ENCODE measurements around the gene SLC35B1.
A peak's percentile ranks its signal among the peaks of the same experiment; 100 is the strongest.
"Not testable (repeated sequence)": the region's sequence is repeated elsewhere in the genome, so short reads cannot be mapped to it uniquely, and the experiment has no call there.

SLC35B1 gene

DNA sequence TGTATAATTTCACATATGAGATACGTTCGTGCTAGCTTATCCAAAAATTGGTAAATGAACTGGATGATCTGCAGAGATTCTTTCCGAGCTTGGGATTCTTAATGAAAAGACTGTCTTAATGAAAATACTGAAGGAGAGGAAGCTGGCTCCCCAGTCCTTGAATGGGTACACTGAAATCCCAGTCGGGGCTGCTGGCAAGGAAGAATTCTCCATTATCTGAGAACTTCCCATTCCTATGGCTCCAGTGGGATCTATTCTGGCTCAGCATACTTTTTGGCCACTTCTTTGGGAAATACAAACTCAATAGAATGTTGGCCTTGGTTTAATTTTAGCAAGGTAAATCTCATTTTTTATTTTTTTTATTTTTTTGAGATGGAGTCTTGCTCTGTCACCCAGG is 23.7 kb upstream of the SLC35B1 start:
- DNase-seq, result no peak

DNA sequence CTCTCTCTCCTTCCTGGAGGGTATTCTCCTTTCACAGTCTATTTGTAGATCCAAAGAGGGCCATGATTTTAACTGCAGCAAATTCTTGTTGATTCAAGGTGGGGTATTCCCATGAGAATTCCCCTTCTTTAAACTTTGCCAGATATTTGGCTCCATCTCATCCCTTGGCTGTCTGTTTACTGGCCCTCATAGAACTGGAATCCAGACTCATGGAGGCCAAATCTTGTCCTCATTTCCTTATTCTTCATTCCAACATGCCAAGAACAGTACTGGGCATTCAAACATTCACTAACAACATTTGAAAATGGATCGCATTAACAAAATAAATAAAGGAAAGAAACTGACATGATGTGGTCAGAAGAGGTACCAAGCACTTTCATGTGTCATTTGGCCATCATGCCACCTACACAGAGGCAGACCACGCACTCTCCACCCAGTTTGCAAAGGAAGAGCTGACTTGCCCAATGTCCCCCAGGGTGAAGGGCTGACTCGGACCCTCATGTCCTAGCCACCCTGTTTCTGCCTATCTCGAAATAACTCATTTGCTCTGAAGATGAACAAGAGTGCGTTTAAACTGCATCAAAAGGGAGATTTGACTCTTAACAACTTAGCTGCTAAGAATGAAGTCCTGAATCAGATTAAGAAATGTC is 23.1 kb upstream of the SLC35B1 start:
- DNase-seq, result no peak

DNA sequence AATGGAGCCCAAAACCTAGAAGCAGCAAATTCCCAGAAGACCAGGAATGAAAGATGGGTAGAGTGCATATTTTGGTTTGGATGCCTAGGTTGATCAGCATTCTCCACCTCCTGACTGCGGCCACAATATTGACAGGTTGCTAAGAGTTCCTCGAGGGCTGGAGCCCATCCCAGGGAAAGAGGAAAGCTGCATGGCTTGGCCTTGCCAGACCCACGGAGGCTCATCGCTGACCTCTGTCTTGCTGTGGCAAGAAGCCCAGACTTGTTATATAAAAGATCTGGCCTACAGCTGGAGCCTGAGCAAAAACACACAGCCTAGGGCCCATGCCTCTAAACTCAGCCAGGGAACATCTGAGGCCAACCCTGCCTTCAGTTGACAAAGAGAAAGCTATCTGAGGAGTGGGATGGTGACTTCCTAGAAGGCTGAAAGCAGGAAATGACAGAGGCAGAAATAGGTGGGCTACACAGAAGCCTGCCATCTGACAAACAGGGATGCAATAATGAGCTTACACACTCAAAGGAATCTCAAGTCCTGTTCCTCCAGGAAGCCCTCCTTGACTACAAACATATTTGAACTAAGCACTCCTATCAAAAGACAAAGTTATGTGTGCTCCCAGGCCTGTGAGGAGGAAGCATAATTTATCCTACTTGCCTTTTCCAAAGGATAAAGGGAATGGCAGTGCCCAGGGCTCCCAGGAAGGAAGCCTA is 22.5 kb upstream of the SLC35B1 start:
- DNase-seq, result no peak

DNA sequence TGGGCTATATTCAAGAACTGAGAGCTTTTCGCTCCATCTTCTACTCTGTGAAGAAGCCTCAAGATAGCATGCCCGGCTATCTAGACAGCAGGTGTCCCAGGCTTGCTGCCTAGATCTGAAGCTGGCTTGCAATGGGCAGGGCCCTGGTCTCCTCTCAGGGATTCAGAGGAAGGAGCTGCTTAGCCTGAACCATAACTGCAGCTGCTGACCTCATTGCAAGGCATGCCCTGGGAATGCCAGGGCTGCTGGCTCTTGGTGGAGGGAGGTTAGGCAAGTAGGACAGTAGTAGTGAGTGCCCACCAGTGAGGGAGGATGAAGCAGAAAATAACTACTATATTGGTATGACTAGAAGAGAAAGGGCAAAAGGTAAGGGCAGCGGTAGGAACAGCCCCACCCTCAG is 21.3 kb upstream of the SLC35B1 start:
- DNase-seq, result no peak

DNA sequence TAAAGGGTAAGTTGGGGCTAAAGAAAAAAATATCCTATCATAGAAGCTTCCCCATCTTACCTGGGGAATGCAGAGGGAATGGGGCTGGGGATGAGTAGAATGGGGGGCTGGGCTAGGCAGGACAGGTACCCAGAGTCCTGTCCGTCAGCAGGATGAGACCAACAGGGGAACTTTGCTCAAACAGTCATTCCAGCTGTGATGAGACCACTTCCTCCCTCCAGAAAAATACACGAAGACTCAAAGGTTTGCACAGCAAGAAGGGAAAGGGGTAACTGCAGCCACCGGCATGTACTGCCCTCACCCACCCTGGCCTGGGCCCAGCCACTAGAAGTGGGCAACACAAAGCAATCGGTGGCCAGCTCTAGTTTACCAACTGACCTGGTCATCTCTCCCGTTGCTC is 20.7 kb upstream of the SLC35B1 start:
- no peak for DNase-seq

DNA sequence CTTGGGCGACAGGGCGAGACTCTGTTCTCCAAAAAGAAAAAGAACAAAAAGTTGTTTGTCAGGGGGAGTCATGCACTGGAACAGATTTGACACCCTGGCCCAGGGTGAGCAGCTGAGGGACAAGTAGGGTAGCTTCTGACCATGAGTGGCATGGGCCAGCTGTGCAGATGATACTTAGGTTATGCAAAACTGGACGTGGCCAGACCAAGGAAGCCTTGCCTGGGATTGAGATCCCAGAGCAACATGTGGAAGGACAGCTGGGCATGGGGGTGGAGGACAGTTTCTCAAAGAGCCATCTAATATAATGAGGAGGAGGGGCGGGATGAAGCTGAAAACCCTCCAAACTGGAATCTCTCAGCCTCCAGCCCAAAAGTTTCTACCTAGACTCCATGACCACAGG is 19.6 kb upstream of the SLC35B1 start:
- no peak for DNase-seq

DNA sequence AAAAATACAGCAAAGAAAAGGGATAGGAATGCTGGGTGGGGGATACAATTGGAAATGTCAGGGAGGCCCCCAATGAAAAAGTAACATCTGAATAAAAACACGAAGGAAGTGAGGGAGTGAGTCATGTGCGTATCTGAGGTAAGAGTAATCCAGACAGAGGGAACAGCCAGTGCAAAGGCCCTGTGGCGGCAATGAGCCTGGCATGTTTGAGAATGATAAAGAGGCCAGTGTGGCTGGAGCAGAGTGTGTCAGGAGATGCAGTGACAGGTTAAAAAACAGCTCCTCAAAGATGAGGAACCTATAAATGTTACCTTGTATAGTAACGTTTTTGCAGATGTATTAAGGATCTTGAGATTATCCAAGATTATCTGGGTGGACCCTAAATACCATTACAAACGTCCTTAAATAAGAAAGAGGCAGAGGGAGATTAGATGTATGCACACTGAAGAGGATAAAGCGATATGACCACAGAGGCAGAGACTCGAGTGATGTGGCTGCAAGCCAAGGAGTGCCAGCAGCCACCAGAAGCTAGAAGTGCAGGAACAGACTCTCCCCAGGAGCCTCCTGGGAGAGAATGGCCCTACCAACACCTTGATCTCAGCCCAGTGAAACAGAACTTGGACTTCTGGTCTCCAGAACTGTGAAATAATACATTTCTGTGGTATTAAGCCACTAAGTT is 17.8 kb upstream of the SLC35B1 start:
- no peak for DNase-seq

DNA sequence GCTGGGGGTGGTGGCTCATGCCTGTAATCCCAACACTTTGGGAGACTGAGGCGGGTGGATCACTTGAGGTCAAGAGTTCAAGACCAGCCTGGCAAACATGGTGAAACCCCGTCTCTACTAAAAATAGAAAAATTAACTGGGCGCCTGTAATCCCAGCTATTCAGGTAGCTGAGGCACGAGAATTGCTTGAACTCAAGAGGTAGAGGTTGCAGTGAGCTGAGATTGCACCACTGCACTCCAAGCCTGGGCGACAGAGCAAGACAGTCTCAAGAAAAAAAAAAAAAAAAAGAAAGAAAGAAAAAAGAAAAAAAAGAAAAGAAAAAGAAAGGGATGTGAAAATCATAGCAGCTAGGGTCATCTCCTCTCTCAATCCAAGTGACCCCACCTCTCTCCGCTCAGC is 16.8 kb upstream of the SLC35B1 start:
- not testable (repeated sequence) for DNase-seq

DNA sequence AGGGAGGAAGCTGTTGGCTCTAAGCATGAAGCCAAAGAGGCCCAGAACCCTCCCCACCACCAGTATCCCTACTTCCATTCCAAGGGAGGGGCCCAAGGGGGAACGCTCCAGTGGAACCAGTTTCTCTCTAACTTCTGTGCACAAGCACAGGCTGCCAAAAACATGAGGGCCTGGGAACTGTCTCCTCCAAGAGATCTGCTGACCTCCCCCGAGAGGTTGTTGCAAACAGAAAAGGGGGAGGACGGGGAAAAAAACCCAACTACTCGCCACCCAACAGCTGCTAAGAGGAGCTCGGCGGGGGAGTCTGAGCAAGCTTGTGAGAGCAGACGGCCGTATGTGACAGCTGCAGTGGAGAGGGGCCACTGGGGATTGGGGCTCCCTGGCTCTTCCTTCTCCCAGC is 15.7 kb upstream of the SLC35B1 start:
- no peak for DNase-seq

DNA sequence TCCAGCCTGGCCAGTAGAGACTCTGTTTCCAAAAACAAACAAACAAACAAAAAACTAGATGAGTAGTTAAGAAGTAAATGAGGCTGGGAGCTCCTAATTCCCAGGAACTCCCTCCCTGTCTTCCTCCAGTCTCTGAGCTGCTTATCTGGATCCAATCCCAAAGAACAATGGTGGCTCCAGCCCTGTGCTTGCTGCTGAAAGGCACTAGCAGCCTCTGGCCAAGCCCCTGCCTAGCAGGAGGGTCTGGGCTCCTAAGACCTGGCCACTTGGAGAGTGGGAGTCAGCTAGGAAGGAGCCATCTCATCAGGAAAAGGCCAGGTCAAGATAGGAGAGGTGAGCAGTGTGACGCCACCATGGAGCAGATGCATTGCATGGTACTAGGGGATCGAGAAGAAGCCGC is 14.3 kb upstream of the SLC35B1 start:
- DNase-seq, result no peak

DNA sequence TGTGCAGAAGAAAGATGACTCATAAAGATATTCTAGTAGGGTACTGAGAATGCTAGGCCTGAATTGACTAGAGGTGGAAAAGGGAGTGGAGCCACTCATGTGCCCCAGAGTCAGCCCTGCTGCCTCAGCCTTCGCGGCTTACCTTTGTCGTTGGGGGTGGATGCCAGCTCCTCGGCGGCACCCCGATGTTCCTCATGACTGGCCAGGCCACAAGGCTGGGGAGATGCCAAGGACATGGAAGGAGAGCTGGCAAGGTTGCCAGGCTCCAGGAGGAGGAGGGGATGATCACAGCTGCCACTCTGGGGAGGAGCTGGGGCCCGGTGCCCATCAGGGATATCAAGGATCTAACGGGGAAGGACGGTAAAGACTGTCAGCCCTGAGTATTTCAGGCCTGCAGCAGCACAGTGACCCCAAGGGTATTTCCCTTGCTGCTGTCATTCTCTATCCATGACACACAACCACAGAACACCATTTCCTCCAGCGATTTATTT is 9.7 kb upstream of the SLC35B1 start:
- DNase-seq, result no peak

DNA sequence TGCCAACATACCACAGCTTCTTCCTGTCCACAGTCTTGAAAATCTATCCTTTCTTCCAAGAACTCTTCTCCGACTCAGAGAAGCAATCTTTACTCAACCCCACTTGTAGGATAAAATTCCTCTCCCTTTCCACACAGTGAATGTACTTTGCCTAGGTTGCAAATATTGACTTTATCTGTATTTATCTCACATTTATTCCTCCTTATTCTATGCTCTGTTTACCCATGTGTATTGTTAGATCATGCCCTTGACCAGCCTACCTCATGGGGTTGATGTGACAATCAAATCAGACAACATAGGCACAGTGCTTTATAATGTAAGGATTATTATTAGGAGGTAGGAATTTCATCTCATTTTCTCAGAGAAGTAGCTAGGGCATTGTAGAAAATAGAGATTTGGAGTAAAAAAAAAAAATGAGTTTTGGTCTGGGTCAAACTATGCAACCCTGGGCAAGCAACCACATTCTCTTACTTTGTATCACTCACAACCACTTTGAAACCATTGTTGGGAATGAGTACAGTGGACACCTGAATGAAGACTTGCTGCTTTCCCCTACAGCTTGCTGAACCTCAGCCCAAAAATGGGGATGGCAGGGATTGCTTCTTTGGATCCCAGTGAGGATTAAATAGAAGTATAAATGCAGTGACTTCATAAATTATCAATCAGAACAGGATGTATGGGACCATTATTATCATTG is 9.1 kb upstream of the SLC35B1 start:
- no peak for DNase-seq

DNA sequence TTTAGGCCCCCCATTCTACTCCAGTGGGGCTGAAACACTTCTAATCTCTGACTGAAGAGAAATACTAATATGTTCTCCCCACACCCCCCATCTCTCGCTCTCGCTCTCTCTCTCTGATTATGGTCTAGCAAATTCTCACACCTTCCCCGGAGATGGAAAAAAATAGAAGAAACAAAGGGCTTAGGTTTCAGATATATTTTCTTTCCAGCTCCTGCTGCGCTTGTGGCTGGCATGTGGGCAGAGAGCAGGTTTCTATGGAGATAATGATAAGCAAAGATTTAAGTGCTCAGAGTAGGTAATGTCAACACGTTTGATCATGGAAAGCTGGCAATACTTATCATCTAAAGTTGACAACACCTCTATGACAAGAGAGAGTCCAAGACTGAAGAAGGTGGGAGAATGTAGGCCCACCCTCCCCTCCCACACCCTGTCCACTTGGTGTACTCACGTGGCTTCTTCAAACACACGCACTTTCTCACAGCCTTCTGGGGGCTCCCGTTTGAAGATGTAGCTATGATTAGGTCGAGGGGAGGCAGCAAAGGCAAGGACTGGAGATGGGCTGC is 8.0 kb upstream of the SLC35B1 start:
- no peak for DNase-seq

DNA sequence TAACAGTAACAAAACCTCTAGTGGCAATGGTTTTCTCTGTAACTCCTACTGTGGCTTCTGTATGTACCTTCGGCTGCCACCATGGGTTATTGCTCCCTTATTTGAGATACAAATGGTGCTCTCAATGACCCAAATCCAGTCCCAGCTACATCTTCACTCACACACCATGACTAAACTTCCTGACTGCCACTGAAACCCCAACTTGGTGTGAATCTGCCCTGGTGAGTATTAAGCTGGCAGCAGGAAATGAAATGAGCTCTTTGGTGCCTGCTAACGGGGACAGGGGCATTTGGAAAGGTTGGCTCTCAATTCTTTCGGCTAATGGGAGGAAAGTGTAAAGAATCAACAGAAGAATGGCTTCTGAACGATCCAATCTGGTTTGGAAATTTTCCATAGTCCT is 7.5 kb upstream of the SLC35B1 start:
- no peak for DNase-seq

DNA sequence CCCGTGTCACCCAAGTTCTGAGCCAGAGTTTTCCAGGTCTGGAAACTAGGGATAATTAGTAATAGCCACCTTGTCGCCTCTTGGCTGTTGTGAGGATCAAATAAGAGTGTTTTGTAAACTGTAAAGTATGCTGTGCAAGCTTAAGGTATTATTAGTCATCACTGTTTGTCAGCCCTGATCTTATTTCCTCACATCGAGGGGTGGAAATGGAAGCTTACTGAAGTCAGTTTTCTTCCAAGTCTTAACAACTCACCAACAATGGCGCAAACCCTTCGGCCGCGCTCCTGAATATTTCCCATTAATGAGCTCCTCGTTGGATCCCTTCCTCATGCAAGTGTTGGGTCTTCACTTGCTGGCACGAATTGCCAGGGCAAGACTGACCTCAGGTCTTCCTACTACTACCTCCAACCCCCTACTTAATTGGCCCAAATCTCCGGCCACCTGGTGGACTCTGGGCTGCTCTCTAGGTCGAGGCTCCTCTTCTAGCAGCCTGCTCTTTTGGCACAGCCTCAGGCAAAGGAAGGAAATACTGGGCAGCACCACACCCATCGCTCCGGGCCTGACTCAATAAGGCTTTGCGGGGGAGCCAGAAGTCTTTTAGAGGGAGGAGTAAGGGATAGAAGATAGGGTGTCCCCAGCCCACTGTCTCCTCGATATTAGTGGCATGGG is 885 bp upstream of the SLC35B1 start:
- DNase-seq, result no peak

DNA sequence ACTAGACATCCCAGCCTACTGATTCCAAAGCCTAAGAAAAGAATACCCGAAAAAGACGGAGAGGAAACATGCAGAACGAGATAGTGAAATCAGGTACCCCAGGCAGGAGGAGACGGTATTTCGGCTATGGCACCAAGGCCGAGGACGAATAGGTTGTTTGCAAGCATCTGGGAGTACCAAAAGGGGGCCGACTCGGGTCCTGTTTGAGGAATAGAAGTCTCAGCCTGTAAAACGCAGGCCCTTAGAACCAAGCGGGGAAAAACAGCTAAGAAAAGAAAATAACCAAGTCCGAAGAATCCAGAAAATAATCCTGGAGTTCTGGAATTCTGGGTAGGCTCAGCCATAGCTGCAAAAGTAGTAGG is 537 bp downstream of the SLC35B1 start:
- DNase-seq, result no peak

DNA sequence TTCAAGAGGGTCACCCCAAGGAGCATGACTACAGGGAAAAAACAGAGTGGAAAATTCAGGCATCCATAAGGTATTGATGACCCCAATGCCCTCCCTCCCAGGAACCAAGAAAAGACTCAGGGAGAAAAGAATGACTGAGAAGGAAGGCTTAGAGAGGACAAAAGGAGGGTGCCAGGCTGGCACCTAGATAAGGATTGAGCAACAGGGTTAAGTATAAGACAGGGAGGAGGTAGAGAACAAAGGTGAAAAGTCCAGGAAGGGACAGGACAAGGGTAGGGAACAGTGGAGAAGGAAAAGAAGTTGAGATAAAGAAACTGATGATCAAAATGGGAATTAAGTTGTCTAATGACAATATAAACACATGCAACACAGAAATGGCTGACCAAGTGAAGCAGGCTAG is 2.5 kb downstream of the SLC35B1 start:
- DNase-seq, result no peak

DNA sequence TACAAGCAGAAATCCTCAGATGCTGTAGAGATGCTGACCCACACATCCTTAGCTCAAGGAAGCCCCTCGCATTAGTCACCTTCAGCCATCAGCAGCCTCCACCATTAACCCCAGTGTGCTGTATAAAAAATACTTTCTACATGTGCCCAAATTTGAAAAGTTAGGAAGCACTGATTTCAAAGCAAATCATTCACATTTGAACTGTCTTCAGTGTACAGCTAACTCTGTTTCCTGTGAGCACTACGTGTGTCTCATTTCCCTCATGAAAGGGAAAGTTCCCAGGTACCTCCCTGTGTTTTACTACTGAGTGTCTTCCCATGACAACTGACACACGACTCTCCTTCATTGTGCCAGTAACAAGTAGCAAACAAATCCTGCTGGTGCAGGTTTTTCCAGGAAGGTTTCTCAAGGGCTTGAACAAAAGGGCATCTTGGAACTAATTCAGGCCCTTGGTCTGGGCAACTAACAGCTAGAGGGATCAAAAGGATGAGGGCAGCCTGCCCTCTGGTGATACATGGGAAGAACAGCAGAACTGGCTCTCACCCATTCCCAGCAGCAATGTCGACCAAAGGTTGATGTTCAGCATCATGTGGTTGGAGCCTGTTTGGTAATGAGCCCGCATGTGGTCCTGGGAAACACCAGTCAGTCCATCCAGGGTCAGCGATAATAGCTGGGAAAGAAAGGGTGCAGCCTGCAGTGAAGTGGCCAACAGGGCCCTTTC is 4.0 kb downstream of the SLC35B1 start:
- DNase-seq, result peak; percentile 24

DNA sequence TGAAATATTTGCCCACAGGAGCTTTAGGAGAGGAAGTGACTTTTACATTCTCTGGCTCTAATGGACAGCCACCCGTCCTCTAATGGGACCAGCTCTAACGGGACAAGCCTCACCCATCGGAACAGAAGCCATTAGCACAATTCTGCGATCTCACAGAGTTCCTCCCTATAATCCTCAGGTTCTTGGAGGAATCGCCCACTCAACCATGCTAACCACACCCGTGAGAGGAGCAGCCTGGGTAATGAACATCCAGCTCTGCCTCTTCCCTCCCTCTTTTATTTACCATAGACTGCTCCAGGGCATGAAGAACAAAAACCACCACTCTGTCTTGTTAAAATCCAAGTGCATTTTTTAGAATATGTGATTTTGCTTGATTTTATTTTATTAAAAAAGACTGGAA is 6.8 kb downstream of the SLC35B1 start:
- no peak for DNase-seq

DNA sequence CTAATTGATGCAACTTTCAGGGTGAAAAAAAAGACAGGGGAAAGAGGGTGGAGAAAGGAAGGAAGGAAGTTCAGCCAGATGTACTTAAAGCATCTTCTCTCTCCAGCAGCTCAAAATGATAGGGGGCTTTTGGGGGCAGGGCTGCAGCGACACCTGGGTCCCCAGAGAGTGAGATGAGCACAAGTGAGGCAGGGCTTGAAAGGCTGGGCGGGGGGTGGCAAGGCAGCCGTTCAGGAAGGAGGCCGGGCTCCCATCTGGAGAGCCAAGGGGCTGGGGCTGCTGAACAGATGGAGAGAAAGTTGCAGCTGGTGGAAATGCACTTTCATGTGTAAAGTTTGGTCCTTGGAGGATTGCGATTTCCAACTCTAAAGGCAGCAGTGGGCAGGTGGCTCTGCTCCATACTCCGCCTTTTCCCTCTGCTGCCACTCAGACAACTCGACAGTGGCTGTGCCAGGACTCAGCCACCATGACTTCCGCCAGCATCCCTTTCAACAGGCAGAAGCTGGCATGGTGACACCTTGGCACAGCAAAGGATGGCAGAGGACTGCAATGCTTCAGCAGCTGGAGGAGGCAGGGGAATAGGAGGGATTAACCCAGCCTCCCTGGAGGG is 7.7 kb downstream of the SLC35B1 start:
- no peak for DNase-seq

DNA sequence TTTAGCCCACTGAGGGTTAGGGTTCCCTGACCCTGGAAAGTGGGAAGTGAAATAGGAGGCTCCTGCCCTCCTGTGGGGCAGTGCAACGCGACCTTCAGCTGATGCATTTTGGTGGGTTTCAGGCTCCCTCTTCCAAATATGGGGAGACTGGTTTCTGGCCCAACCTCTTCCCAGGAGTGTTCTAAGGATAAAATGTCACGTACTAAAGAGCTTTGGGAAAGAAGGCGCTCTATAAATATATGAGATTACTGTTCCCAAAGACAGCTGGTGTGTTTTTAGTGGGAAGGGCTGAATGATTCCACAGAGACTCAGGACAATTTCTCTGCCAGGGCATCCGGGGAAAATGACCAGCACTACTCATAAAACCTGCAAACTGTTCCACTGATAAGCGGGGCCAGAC is 9.8 kb downstream of the SLC35B1 start:
- DNase-seq, result no peak
